HG03457 (cell line): Measurements from ENCODE around the gene DACT2.
"Not testable (repeated sequence)": the region's sequence is repeated elsewhere in the genome, so short reads cannot be mapped to it uniquely, and the experiment has no call there.

ENCODE experiments used
- ATAC-seq: cut with Tn5 transposase; IDR thresholded peaks from one replicate; pipeline ENCODE4 v1.9.1; 2021; ENCODE audit warnings: moderate number of reproducible peaks; ENCODE audit not compliant: unreplicated experiment

The DACT2 gene

DNA sequence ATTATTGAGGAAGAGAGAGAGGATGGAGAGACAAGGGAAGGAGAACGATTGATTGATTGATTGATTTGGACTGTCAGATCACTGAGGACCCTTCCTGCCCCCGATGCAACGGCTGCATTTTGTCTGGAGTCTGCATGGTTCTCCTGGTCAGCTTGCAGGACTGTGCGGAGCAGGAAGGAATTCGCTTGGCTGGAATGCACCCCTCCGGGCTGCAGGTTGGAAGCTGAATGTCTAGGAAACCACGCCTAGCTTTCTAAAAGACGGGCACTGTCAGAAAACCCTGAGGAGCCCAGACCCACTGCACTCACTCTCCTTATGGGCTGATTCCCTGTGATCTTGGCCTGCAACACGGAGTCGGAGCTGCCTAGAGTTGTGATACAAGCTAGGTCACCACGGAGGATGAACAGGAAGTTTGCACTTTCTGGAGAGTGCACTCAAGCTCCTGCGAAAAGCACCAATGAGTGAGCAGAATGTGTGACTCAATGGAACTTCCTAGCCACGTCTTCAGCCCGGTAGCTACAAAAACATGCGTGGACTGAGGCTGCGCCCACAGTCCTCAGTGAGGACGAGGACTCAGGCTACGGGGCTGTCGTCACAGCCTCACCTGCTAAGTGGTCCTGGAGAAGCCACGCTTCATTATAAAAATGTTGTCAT lies 14.4 kb downstream of the DACT2 start:
- ATAC-seq, result no peak

DNA sequence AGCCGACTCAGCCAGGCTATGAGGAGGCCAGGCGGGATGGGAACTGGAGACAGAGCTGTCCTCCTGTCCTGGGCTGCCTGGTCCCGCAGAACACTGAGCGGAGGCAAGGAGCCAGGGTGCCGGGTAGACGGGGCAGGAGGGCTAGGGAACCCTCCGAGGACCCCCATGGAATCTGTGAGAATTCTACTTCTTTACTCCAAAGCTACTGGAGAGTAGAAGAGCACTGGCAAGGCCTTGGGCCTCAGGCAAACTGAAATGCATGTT lies 14.9 kb downstream of the DACT2 start:
- no peak for ATAC-seq

DNA sequence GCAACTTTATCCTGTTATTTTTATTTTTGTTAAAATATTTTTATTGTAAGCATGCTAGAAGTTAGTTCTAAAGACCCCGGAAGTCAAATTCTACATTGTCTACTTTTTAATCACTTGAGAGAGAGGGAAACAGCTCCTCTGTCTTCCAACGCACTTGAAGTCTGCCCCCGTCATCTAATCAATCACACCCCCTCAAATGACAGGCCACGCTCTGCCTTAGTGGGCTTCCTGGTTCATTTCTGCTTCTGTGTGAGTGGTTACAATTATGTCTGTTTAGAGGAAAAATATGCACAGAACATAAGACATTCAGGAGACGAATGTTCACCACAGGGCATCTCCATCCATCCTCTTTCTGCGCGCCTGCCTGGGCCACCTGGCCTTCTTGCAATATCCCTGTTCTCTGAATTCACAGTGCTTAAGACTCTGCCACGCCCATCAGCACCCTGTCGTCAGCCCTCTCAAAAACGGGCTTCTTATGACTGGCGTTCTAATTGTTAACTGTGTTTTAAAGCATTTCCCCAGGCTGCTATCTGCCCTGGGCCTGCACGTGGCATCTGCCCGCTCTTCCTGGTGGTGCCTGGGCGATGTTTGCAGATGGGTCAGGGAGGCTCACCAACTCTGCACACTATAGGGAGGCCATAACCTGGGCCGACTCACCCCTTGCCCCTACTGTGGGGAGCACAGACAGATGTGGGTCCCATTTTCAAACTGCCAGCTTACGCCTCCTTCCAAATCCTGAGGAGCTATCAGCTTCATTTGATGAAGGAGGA lies 15.4 kb downstream of the DACT2 start:
- ATAC-seq, result no peak

DNA sequence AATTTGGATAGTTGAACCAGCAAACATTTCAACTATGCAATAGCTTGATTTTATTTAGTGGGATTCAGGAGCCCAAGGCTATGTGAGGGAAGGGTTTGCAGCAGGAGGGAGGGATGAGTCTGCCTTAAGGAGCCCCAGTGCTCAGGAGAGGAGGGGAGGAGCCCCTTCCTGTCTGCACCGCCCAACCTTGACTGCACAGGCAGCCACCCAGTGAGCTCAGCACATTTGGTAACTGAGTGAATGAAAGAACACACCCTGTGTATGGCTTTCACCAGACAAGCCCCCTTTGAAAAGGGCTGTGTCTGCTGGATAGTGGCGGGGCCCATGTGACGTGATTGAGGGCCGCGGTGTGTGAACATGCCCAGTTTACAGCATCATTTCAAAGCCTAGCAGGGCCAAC lies 17.0 kb downstream of the DACT2 start:
- ATAC-seq, result no peak

DNA sequence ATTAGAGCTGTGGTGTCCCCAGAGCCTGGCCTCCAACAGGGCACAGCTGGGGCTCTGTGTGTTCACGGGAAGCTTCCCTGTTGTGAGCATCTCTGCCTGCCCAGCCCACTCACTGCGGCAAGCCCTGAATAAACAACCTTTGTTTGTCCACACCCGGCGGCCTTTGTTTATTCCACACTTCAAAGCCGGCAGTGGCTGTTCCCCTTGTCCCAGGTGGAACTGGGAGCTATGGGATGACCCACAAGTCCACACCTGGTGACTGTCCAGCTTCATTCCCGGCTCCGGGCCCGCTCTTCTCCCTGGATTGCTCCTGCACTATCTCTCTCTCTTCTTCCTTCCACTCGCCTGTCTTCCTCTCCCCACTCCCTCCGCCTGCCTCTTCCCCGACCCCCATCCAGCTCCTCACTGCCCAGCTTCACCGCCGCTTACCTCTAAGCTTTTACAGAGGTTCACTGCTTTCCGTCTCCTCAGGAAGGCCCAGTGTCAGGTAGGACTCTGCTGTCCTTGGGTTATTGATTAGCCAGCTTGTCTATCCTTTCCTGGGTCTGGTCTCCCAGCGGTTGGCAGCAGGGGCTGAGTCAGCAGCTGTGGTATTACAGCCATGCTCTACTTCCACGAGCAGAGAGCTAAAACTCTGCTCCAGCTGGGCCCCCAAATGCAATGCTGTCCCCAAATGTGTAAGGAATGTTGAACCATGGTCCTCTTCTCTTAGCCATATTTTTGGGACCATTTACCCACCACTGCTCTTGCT lies 17.8 kb downstream of the DACT2 start:
- ATAC-seq, result no peak

DNA sequence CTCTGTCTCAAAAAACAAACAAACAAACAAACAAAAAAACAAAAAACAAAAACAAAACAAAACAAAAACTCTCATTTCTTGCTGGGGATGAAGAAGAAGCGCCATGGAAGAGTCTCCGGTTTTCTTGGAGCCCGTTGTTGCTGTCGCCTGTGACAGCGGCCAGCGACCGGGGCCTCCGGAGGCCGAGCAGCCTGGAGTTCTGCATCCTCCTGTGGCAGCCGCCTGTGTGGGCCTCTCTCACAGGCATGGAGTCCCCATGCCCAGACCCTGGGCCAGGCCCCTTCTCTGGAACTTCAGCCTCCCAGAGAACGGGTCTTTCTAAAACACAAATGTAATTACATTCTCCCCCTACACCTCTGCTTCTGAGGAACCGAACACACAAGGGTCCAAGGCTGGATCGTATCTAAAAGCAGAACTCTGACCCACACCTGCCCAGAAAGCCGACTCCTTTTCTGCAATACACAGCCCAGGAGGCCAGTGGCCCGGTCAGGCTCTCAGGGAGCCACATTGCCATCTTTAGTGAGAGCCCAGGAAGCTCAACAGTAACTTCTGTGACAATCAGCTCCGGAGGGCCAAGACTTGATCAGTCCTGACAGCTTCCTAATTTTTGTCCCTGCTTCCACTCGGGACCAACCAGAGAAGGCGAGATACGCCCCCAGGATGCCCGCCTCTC lies 18.5 kb downstream of the DACT2 start:
- no peak for ATAC-seq

DNA sequence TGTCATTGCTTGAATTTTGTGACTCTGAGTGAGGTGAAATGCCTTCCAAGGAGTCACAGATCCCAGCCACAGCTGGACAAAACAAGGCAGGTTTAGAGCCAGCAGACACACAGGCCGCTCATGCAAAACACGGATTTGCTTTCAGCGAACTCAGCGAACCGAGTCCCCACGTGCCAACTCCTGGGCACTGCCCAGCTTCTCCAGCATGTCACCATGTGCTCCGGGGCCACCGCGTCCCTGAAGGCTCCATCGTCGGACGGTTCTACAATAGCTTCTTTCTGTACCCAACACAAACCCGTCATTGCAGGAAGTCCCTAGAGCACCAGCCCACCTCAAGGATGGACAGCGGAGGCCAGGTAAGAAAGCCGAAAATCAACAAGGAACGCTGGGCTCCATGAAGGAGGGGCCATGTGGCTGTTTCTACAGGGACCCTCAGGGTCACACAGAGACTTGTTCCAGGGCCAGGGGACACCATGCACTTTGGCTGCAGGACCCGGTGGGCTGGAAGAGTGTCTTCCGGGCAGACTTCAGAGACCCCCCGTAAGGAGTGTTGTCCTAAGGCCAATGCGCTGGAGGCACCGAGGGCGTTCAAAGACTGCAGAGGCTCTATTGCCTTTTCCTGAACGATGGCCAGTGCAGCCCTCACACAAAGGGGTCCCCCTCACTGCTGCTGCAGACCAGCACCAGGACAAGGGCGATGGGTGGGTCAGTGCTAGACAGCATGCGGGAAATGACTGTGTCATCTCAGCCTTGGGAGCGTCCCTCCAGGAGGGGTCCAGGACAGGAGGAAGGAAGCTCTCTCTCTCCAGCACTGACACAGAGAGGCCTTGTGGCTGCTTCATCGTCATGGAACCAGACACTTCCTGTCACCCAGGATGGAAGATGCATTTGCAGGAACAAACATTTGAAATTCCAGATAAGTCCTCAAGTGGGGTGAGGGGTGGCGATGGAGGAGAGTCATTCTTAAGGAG lies 19.8 kb downstream of the DACT2 start:
- no peak for ATAC-seq

DNA sequence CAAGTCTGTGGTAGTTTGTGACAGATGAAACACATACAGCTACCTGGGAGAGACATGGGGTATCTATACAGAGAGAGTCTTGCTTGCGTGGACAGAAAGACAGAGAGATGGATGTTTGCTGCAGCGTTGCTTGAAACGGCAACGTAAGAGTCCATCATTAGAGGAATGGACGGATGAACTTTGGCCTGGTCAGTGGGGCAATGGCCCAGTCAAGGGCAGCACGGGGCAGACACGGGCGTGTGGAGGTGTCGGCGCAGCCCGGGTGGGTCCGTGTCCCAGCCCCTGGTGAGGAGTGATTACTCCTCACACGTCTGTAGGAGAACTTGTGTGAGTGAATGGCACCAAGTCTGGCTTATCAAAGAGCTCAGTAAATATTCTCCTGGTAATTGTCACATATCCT lies 21.9 kb downstream of the DACT2 start:
- no peak for ATAC-seq

DNA sequence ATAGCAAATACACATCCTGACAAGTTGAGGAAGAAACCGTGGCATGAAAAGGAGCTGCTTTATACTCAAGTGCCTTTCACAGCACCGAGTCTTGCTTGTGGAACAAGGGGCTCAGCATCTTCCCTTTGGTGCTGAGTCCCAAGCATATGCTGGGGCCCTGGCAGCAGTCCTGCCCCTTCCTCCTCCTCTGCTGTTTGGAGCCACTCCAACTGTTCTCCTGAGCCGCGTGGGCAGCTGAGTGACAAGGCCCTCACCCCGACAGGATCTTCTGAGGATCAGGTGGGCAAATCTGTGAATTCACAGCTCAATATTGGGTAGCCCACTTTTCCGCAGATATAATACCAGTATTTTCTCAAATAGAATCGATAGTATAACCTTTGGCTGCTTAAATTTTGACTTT lies 24.7 kb downstream of the DACT2 start:
- no peak for ATAC-seq

DNA sequence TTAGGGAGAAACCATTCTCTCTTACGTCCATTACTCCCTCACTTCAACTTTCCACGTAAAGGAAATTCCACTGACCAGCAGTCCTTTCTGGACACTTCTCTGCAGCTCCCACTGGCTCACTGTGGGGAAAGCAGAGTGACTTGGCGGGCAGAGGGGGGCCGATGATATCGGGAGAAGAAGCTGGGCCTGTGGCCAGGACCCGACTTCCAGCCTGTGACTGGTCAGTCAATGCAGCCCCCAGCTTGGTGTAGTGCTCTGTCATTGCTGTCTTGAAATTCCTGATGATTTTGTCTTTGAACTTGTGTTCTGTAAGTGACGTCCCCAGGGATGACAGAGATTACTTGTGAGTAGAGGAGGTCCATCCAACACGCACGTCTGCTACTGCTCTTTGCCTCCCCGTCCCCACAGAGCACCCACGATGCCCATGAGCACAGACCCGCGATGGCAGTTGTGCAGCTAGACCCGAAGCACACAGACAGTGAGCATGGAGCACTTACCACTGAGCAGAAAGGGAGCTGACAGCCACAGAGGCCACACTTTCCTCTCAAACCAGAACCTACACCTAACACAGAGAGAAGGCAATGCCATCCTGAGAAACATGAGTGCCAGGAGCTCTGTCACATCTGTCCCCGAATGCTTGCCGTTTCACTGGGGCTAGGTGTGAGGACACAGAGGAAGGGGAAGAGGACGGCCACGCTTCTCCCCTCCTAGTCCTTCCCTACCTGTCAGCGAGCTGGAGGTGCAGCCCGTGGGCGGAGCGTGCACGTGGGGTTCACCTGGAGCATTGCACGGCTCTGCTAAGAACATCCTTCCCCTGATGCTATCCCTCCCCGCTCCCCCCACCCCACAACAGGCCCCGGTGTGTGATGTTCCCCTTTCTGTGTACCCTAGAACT lies 25.7 kb downstream of the DACT2 start:
- ATAC-seq, result no peak

DNA sequence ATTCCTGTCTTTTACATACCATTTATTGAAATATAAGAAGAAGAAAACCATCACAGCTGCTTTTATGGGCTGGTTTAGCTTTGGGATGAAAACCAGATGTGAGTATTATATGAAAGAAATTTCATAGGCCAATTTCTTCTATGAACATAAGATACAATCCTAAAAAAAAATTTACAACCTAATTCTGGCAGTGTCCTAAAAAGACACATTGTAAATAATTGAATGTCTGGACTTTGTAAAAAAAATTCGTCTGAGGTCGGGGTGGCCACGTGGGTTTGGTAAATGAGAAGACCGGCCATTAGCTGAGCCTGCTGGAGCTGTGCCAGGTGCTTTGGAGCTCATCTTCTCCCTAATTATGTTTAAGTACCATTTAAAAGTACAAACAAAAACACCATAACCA lies 26.8 kb downstream of the DACT2 start:
- no peak for ATAC-seq

DNA sequence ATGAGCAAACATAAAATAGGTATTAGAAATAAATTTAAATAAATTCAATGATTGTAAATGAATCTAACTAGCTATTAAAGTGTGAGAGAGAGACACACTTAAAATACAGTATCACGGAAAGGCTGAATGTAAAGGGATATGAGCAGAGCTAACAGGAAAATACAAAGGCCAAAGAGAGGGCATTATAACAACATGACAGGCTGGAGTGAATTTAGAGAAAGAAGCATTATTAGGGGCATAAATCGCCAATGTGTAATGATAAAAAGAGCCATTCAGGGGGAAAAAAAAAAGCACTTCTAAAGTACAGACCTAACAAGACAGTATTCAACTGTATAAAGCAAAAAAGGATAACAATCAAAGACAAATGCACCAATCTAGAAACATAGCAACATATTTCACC lies 28.1 kb downstream of the DACT2 start:
- ATAC-seq, result no peak

DNA sequence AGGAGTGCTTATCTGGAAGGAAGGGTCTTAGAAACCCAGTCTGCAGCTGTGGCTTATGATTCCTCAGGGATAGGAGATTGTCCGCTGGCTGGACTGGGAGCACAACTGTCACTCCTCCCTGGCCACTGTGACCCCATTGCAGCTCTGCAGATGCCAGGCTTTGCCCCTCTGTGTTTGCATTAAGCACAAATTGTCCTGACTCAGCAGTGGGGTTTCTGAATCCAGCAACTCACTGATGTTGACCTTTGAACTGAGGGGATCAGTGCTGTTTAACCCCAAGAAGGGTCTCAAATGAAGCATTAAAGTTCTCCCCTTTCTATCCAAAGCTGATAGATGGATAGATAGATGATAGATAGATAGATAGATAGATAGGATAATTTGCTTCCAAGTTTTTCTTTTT lies 29.5 kb downstream of the DACT2 start:
- ATAC-seq, result no peak

DNA sequence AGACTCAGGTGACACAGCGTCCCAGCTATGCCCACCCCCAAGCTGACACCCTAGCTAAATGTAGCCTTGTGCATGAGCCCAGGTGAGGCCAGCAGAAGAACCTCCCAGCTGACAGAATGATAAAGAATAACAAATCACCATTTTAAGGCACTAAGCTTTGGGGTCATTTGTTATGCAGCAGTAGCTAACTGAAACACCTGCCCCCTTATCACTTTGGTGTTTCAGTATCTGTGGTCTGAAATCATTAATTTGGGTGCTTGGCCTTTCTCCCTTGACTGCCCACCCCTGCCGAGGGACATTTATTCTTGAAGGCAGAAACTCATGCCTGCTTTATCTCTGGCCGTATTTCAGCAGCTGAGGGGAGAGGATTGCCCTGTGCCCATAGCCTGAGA lies 30.0 kb downstream of the DACT2 start:
- no peak for ATAC-seq

DNA sequence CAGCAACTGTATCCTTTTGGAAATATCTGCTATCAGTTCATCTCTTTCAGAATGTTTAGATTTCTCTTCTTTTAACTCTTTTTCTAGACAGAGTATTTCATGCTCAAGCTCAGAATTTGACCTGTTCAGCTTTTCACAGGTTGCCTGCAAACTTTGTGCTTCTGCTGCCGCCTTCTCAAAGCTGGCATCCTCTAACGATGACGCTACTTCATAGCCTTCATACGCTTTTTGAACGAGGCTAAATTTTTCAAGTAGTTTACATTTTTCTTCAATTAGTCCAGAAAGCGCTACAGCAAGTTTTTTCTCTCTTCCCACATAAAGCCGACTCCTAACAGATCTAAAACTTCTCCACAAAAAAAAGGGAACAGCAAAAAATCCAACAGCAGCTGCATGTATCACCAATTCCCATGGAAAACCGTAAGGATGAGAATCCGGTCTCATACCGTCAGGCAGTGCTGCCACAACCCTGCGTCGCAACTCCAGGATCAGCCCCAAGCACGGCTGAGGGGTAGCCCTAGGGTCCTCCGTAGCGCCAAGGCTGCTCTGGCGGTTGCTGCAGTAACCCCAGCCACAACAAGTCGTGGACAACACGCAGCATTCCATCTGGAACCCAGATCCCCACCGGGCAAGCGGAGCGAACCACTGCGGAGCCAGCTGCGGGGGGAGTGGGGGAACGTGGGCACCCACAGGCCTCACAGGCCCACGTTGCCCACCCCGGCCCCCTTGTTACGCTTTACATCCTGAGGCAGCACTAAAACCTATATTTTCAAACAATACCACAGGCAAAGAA lies 30.6 kb downstream of the DACT2 start:
- ATAC-seq, result no peak

DNA sequence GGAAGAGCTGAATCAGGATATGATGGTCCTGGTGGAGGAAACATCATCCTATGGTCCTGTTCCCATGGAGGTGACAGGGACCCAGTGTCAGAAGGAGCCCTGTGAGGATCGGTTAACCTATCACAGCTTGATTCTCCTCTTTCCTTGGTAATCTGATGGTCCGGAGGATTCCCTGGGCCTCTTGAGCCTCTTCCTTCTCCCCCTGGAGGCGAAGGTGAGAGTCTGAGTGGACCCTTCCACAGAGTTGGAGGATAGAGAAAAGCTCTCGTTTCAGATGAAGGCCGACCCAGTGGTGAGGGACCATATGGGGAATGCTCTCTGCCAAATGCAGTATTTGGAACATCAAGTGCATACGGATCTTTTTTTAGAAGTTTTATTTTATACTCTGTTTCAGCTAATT lies 32.1 kb downstream of the DACT2 start:
- ATAC-seq, result not testable (repeated sequence)

DNA sequence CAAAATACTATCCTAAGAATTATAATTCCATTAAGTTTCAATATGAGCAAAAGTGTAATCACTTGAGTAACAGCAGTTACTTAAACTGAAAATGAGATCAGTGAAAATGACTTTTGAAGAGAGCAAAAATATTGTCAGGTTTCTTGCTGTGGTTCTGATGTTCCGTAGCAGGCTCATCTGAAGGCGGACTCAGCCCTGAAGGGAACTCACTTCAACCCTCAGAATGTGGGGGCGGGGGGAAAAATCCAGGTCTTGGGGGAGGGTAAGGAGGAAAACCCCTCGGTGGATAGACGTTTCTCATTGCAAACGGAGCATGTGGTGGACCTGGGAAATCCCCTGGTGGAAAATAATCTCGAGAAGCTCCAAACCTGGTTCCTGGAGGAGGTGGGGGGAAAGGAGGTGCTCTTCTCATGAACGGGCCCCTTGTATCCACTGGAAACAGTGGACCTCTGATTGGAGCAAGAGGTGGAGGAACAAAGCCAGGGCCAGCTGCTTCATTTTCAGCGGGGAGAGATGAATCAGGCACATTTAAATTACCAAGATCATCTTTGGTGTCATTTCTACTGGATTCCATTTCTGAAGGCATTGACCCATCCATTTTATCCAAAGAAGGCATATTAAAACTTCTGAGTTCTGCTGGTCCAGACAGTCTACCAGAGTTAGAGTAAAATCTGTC lies 32.7 kb downstream of the DACT2 start:
- ATAC-seq, result not testable (repeated sequence)

DNA sequence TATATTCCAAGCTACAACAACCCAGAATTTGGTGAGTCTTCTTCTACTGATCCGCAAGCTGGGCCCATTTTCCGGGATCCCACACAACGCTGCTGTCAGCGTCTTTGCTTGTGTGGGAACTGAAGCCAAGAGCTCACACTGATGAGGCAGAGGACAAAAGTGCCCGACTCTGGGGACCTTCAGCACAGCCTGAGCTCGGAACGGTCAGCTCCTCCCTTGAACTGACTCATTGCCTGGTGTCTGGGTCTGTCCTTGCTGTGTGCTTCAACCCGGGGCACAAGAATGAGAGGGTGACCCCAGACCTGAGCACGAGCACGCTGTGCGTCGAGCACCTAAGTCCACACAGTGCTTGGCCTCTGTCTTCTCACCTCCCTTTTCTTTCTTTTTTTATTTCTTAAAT lies 33.5 kb downstream of the DACT2 start:
- ATAC-seq, result no peak
